Omental fat pad (tissue), 4 donors: Measurements from ENCODE around the gene SPATS2. TPM values are rescaled to one million over a fixed set of nuclear protein-coding genes. Genes with fewer than 3 reads are reported as not detected.

Experiments
- ATAC-seq: fragments of 150-250 bp; one replicate; pipeline ENCODE4 v1.9.1; 2016; ENCODE audit warnings: mild to moderate bottlenecking, moderate library complexity; ENCODE audit not compliant: low FRiP score
- DNase-seq: peaks from one replicate; pipeline ENCODE4 v3.0.0-alpha.2; 2019; ENCODE audit warnings: low spot score
- CTCF ChIP-seq, 3 donors: fragments of 450-650 bp; IDR thresholded peaks; one replicate each; pipeline ENCODE4 v1.5.1; 2016 to 2017; ENCODE audit warnings: antibody characterized with exemption in 3 of 3, mild to moderate bottlenecking in 3 of 3, moderate library complexity in 2 of 3
- total RNA-seq, 4 donors: library from RNA; depleted of rRNA; stranded (reverse); fragments of >200 nt; gene quantifications; one replicate each; pipeline ENCODE4 v1.1.0, GENCODE V29; 2016

Gene SPATS2
- total RNA-seq, 4 donors from 2014 or later: 8.0 to 16.2 (median 9.7) TPM

- DNase-seq: no peak
- ATAC-seq: no peak
- no peak for TF ChIP-seq CTCF (IDR thresholded peaks at IDR 0.05)
These were observed 144.1 kb downstream of the SPATS2 start for GRCh38 chr12:49511410-49511809.

- no peak for TF ChIP-seq CTCF (IDR thresholded peaks at IDR 0.05)
- no peak for ATAC-seq
These were observed 145.3 kb downstream of the SPATS2 start for GRCh38 chr12:49512546-49512945.

GRCh38 chr12:49515266-49515665, 148.0 kb downstream of the SPATS2 start:
- no peak for DNase-seq
- no peak for ATAC-seq
- TF ChIP-seq CTCF (IDR thresholded peaks at IDR 0.05): no peak

More at GRCh38 chr12:49512546-49512945, 145.3 kb downstream of the SPATS2 start:
- no peak for DNase-seq

GRCh38 chr12:49518914-49519573, 151.8 kb downstream of the SPATS2 start:
- no peak for TF ChIP-seq CTCF (IDR thresholded peaks at IDR 0.05)
- DNase-seq (no peak), ATAC-seq (peak; percentile 41)

GRCh38 chr12:49519574-49519936, 152.3 kb downstream of the SPATS2 start:
- no peak for TF ChIP-seq CTCF (IDR thresholded peaks at IDR 0.05)
- no peak for ATAC-seq
- DNase-seq: no peak

- no peak for TF ChIP-seq CTCF (IDR thresholded peaks at IDR 0.05)
- no peak for ATAC-seq
These were observed 154.1 kb downstream of the SPATS2 start for GRCh38 chr12:49521389-49521788.

GRCh38 chr12:49524660-49525324, 157.5 kb downstream of the SPATS2 start:
- DNase-seq: no peak
- TF ChIP-seq CTCF (IDR thresholded peaks at IDR 0.05): no peak
- no peak for ATAC-seq

More at GRCh38 chr12:49521389-49521788, 154.1 kb downstream of the SPATS2 start:
- no peak for DNase-seq
